Mucosa of descending colon (tissue), 3 donors: ENCODE results near the gene MTG1. TPM values are rescaled to one million over a fixed set of nuclear protein-coding genes. Genes with fewer than 3 reads are reported as not detected.

ENCODE experiments used
- ATAC-seq: fragments of 200-7000 bp; cut with Tn5 transposase; one replicate; pipeline ENCODE4 v1.9.1; 2020; ENCODE audit warnings: mild to moderate bottlenecking, moderate library complexity
- DNase-seq, 3 donors: peaks; one replicate each; pipeline ENCODE4 v3.0.0-alpha.2; 2020
- H3K36me3 ChIP-seq: fragments of 200-600 bp; one replicate; pipeline ENCODE4 v1.8.0; 2021; ENCODE audit warnings: low read depth, mild to moderate bottlenecking
- H3K4me1 ChIP-seq: fragments of 200-600 bp; one replicate; pipeline ENCODE4 v1.8.0; 2021; ENCODE audit warnings: low read depth, mild to moderate bottlenecking
- H3K4me3 ChIP-seq: fragments of 200-600 bp; one replicate; pipeline ENCODE4 v1.8.0; 2021; ENCODE audit warnings: mild to moderate bottlenecking
- H3K9me3 ChIP-seq: fragments of 200-600 bp; one replicate; pipeline ENCODE4 v1.8.0; 2021; ENCODE audit warnings: mild to moderate bottlenecking
- CTCF ChIP-seq: fragments of 200-600 bp; IDR thresholded peaks from one replicate; pipeline ENCODE4 v1.8.0; 2022; ENCODE audit warnings: antibody characterized with exemption, mild to moderate bottlenecking
- intact Hi-C, 2 donors: fragments of 100-400 bp; cut with DNase I in 1 of 2; cut with micrococcal nuclease in 1 of 2; formaldehyde crosslinking; loops; one replicate each; pipeline versions ENCODE4 v1.11.0 to v1.11.1; 2022; cut with DNase I, micrococcal nuclease
- total RNA-seq, 3 donors: library from RNA; stranded (reverse); fragmentation: NEBNext Ultra II Directional in 2 of 3; extraction: Animal tissue kit (Norgen Biotek cat#: 25700) in 2 of 3; gene quantifications; one replicate each; pipeline versions ENCODE4 v1.2.1 to v1.2.4, GENCODE V29; 2021 to 2023
- donor health status: DM: no; HTN: no; CAD: no; lungs with moderate emphysema.
- donor health status: DM: no; HTN: no; CAD: no.
- donor health status: DM: no; HTN: yes; CAD: no.

The MTG1 gene
- total RNA-seq, 3 donors from 2014 or later = 43.6 to 52.7 (median 45.6) TPM

- no peaks in the 10 kb centered on the region for H3K36me3 ChIP-seq
- peaks cover 32% of the 10 kb centered on the region for H3K9me3 ChIP-seq
- no peak for TF ChIP-seq CTCF
- no peak for ATAC-seq
- DNase-seq = peak in 1 of 3 donors; percentile 20
- H3K4me1 ChIP-seq = no peaks in the 10 kb centered on the region
- intact Hi-C loops = no loop called here
- no peak overlapping the region for H3K4me3 ChIP-seq
These were observed 52.1 kb downstream of the MTG1 start for GRCh38 chr10:133445751-133446708.

- Histone ChIP-seq H3K4me1 (no peaks in the 10 kb centered on the region), H3K9me3 (peaks cover 32% of the 10 kb centered on the region), H3K4me3 (no peak overlapping the region), H3K36me3 (no peaks in the 10 kb centered on the region)
- intact Hi-C loops = no loop called here
- no peak for DNase-seq
- no peak for TF ChIP-seq CTCF
- ATAC-seq = no peak
These were observed 53.0 kb downstream of the MTG1 start for GRCh38 chr10:133446979-133447378.

DNA sequence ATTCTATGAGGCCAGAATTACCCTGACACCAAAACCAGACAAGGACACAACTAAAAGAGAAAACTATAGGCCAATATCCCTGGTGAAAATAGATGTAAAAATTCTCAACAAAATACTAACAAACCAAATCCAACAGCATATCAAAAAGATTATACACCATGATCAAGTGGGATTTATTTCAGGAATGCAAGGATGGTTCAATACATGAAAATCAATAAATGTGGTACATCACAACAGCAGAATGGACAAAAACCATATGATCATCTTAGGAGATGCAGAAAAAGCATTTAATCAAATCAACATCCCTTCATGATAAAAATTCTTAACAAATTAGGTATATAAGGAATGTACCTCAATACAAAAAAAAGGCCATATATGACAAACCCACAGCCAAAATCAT, 54.2 kb downstream of the MTG1 start:
- TF ChIP-seq CTCF = no peak
- H3K4me1 ChIP-seq = no peaks in the 10 kb centered on the region
- no peak overlapping the region for H3K4me3 ChIP-seq
- H3K9me3 ChIP-seq = peaks cover 32% of the 10 kb centered on the region
- no peak for ATAC-seq
- intact Hi-C loops = no loop called here
- no peak for DNase-seq
- no peaks in the 10 kb centered on the region for H3K36me3 ChIP-seq

DNA sequence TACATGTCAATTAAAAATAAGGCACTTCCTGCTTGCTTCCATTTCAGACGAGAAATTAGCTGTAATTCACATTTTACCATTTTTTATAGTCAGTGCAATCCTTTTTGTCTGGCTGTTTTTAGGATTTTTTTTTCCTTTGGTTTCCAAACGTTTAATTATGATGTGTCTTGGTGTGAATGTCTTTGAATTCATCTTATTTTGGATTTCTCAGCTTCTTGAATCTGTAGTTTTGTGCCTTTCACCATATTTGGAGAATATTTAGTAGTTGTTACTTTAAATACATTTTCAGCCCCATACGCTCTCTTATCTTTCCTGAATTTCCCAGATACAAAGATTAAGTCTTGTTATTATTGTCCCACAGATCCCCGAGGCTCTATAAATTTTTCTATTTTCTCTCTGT, 57.4 kb downstream of the MTG1 start:
- intact Hi-C loops = no loop called here
- DNase-seq (no peak), ATAC-seq (no peak)
- no peaks in the 10 kb centered on the region for H3K36me3 ChIP-seq
- H3K4me1 ChIP-seq = no peaks in the 10 kb centered on the region
- H3K4me3 ChIP-seq = no peak overlapping the region
- H3K9me3 ChIP-seq = peaks cover 31% of the 10 kb centered on the region
- no peak for TF ChIP-seq CTCF

GRCh38 chr10:133452453-133452852, 58.5 kb downstream of the MTG1 start:
- no peak for DNase-seq
- ATAC-seq = no peak
- no peaks in the 10 kb centered on the region for H3K36me3 ChIP-seq

More at GRCh38 chr10:133452453-133452852, 58.5 kb downstream of the MTG1 start:
- Histone ChIP-seq H3K4me3 (no peak overlapping the region), H3K9me3 (peaks cover 20% of the 10 kb centered on the region), H3K4me1 (no peaks in the 10 kb centered on the region)
- no peak for TF ChIP-seq CTCF
- intact Hi-C loops = no loop called here
